Omental fat pad (tissue), 4 donors: Measurements from ENCODE around the gene COL4A2. TPM values are rescaled to one million over a fixed set of nuclear protein-coding genes. Genes with fewer than 3 reads are reported as not detected.

Source experiments
- ATAC-seq: fragments of 150-250 bp; one replicate; pipeline ENCODE4 v1.9.1; 2016; ENCODE audit warnings: mild to moderate bottlenecking, moderate library complexity; ENCODE audit not compliant: low FRiP score
- DNase-seq: peaks from one replicate; pipeline ENCODE4 v3.0.0-alpha.2; 2019; ENCODE audit warnings: low spot score
- CTCF ChIP-seq, 3 donors: fragments of 450-650 bp; IDR thresholded peaks; one replicate each; pipeline ENCODE4 v1.5.1; 2016 to 2017; ENCODE audit warnings: antibody characterized with exemption in 3 of 3, mild to moderate bottlenecking in 3 of 3, moderate library complexity in 2 of 3
- total RNA-seq, 4 donors: library from RNA; depleted of rRNA; stranded (reverse); fragments of >200 nt; gene quantifications; one replicate each; pipeline ENCODE4 v1.1.0, GENCODE V29; 2016

Gene COL4A2
- total RNA-seq, 4 donors from 2014 or later: 380 to 788 (median 684) TPM

GRCh38 chr13:110339975-110340550, 33.0 kb downstream of the COL4A2 start:
- DNase-seq: no peak
- no peak for TF ChIP-seq CTCF (IDR thresholded peaks at IDR 0.05)
- ATAC-seq: no peak

GRCh38 chr13:110340812-110341444, 33.8 kb downstream of the COL4A2 start:
- no peak for TF ChIP-seq CTCF (IDR thresholded peaks at IDR 0.05)
- peak; percentile 61 for ATAC-seq

GRCh38 chr13:110341445-110342244, 34.6 kb downstream of the COL4A2 start:
- ATAC-seq (no peak), DNase-seq (no peak)
- no peak for TF ChIP-seq CTCF (IDR thresholded peaks at IDR 0.05)

More at GRCh38 chr13:110340812-110341444, 33.8 kb downstream of the COL4A2 start:
- DNase-seq: peak; percentile 50

GRCh38 chr13:110342474-110342873, 35.4 kb downstream of the COL4A2 start:
- DNase-seq (no peak), ATAC-seq (no peak)
- no peak for TF ChIP-seq CTCF (IDR thresholded peaks at IDR 0.05)

- DNase-seq: no peak
- TF ChIP-seq CTCF (IDR thresholded peaks at IDR 0.05): no peak
- ATAC-seq: peak; percentile 49
These were observed 36.3 kb downstream of the COL4A2 start for GRCh38 chr13:110343241-110343865.

GRCh38 chr13:110344320-110344719, 37.2 kb downstream of the COL4A2 start:
- no peak for DNase-seq
- TF ChIP-seq CTCF (IDR thresholded peaks at IDR 0.05): no peak
- ATAC-seq: no peak
